DND-41 (cell line): ENCODE results near the gene TIMM44.

Source experiments
- CTCF ChIP-seq: IDR thresholded peaks from 2 replicates; pipeline ENCODE4 v1.5.1; 2012; ENCODE audit warnings: borderline replicate concordance, low read length, moderate library complexity, mild to moderate bottlenecking; ENCODE audit not compliant: poor library complexity, severe bottlenecking; ENCODE audit errors: extremely low read depth
- EZH2 ChIP-seq: IDR thresholded peaks from 3 replicates; pipeline ENCODE4 v1.6.1; 2012; ENCODE audit warnings: borderline replicate concordance, low read depth, mild to moderate bottlenecking, moderate library complexity, low read length, inconsistent platforms; ENCODE audit not compliant: severe bottlenecking

- TF ChIP-seq CTCF (peak; percentile 55), EZH2 (no peak)
Observed at GRCh38 chr19:7933411-7933810, 10.1 kb downstream of the TIMM44 start.
